ENCODE data around the gene ATP10A. TPM values are rescaled to one million over a fixed set of nuclear protein-coding genes. Genes with fewer than 3 reads are reported as not detected.

ATP10A gene
- total RNA-seq, 4 donors from 2014 or later = 1.6 to 8.2 (median 3.7) TPM

DNA sequence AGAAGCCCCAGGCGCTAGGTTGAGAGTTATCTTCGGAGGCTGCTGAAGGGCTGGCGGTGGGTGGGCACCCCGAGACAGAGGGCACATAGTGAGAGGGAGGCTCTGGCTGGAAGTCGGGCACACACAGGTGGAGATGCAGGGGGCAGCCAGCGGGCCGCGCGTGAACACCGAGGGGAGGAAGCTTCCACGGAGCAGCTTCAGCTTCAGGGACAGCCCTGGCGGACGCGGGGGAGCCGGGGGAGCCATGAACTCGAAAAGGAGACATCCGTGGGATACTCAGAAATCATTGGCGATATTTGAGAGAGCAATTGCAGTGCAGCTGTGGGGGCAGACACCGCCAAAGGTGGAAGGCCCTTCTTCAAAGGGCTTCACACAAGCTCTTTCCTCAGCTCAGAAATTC lies 204.6 kb downstream of the ATP10A start:
- no peak for DNase-seq (ENCODE audit: low spot score in 2 of 2)
- no peak overlapping the region for H3K4me3 ChIP-seq (ENCODE audit: low read depth, poor library complexity, severe bottlenecking)
- TF ChIP-seq, protein P1, sequence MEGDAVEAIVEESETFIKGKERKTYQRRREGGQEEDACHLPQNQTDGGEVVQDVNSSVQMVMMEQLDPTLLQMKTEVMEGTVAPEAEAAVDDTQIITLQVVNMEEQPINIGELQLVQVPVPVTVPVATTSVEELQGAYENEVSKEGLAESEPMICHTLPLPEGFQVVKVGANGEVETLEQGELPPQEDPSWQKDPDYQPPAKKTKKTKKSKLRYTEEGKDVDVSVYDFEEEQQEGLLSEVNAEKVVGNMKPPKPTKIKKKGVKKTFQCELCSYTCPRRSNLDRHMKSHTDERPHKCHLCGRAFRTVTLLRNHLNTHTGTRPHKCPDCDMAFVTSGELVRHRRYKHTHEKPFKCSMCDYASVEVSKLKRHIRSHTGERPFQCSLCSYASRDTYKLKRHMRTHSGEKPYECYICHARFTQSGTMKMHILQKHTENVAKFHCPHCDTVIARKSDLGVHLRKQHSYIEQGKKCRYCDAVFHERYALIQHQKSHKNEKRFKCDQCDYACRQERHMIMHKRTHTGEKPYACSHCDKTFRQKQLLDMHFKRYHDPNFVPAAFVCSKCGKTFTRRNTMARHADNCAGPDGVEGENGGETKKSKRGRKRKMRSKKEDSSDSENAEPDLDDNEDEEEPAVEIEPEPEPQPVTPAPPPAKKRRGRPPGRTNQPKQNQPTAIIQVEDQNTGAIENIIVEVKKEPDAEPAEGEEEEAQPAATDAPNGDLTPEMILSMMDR (IDR thresholded peaks at IDR 0.05) = no peak
- no peak for TF ChIP-seq POLR2A (IDR thresholded peaks at IDR 0.05)
- intact Hi-C loops (cut with DNase I; ENCODE audit: low total_unique reads) = no loop called here
- WGBS, 2 donors = 91% methylated on average over 19 of the region's 19 CpGs

DNA sequence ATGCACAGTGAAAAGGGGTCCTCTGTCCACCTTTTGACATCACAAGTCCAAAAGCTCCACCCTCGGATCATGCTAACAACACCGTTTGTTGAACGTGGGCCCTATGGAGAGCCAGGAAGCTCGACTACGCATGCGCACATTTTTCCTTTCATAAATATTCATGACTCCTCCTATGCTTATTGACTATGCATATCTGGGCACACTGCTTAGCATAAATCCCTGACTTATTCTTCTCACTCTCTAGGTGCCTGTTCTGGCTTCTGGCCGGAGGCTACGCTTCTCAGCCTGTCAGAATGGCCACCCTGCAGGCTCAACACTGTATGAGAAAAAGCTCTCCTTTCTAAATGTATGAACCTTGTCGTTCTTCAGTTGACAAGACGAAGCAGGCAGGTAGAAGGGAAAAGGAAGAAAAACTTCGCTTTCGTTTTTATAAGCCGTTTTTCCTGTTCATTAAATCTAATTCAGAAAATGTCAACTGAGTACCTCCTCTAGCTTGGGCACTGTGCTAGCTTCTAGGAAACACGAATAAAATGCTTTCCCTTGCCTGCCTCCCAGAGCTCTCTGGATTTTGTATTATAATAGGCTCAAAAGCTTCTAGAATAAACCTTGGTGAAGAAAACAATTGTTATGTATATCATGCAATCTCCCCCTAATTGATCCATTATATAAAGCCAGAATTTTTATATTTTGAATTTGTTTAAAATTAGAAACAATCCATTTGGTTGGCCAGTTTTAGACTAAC lies 207.7 kb downstream of the ATP10A start:
- DNase-seq (ENCODE audit: low spot score in 2 of 2) = no peak
- H3K4me3 ChIP-seq (ENCODE audit: low read depth, poor library complexity, severe bottlenecking) = no peak overlapping the region
- no peak for TF ChIP-seq POLR2A (IDR thresholded peaks at IDR 0.05)
- TF ChIP-seq, protein P1 (IDR thresholded peaks at IDR 0.05) = no peak
- intact Hi-C loops (cut with DNase I; ENCODE audit: low total_unique reads) = no loop called here
- 66 to 74% methylated on average over 14 of the region's 14 CpGs for WGBS, 2 donors

DNA sequence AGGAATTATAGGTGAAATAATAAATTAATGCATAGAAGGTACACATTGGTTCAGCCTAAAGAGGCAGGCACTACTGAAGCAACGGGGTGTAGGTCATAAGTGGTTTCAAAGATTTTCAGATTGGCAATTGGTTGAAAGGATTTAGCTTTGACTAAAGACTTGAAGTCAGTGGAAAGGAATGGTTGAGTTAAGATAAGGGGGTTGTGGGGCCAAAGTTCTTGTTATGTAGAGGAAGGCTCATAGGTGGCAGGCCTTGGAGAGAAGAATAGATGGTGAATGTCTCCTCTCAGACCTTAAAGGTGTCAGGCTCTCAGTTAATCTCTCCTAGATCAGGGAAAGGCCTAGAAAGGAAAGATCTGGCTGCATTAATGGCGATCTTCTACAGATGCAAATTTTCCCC lies 209.8 kb downstream of the ATP10A start:
- no peak for TF ChIP-seq POLR2A (IDR thresholded peaks at IDR 0.05)
- TF ChIP-seq, protein P1 (IDR thresholded peaks at IDR 0.05) = no peak
- H3K4me3 ChIP-seq (ENCODE audit: low read depth, poor library complexity, severe bottlenecking) = no peak overlapping the region
- DNase-seq (ENCODE audit: low spot score in 2 of 2) = no peak
- WGBS, 2 donors = 84 to 93% methylated on average over 2 of the region's 2 CpGs
- intact Hi-C loops (cut with DNase I; ENCODE audit: low total_unique reads) = no loop called here

DNA sequence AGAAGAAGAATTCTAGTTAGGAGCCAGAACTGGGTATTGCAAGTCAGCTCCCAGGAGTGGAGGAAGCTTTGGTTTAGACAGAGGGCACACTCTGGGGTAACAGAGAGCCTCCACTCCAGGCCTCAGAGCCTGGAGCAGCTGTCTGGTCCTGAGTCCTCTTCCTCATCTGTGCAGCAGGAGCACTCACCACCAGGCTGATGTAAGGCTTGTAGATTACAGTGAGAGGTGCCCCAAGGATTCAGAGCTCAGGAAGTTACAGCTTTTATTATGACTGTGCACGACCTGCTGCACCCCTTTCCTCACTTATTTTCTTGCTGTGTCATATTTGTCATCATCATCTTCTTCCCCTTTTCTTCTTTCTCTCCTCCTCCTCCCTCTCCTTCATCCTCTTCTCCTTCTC lies 210.4 kb downstream of the ATP10A start:
- no peak for DNase-seq (ENCODE audit: low spot score in 2 of 2)
- WGBS, 2 donors = 55 to 56% methylated on average over 1 of the region's 1 CpG

DNA sequence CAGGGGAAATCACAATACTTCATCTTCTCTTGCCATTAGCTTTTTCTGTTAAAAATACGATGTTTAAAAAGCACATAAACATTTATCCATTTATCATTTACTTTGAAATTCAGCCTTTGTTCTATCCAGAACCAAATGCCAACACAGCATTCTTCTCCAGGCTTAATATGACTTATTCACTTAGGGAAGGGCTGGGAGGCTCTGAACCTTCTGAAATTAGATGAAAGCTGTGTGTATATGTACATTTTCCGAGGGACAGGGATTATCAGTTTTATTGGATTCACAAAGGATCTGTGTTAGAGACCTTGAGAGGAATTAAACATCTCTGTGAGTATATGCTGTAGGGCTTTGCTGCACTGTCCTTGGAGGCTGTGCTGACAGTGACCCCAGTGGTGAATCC lies 213.7 kb downstream of the ATP10A start:
- intact Hi-C loops (cut with DNase I; ENCODE audit: low total_unique reads) = no loop called here
- 32 to 56% methylated on average over 2 of the region's 2 CpGs for WGBS, 2 donors
- H3K4me3 ChIP-seq (ENCODE audit: low read depth, poor library complexity, severe bottlenecking) = no peak overlapping the region
- DNase-seq (ENCODE audit: low spot score in 2 of 2) = no peak
- TF ChIP-seq, protein P1 (IDR thresholded peaks at IDR 0.05) = no peak
- TF ChIP-seq POLR2A (IDR thresholded peaks at IDR 0.05) = no peak

More for the DNA sequence above, 210.4 kb downstream of the ATP10A start:
- intact Hi-C loops (cut with DNase I; ENCODE audit: low total_unique reads) = no loop called here
- TF ChIP-seq POLR2A (IDR thresholded peaks at IDR 0.05) = no peak
- TF ChIP-seq, protein P1 (IDR thresholded peaks at IDR 0.05) = no peak
- no peak overlapping the region for H3K4me3 ChIP-seq (ENCODE audit: low read depth, poor library complexity, severe bottlenecking)

DNA sequence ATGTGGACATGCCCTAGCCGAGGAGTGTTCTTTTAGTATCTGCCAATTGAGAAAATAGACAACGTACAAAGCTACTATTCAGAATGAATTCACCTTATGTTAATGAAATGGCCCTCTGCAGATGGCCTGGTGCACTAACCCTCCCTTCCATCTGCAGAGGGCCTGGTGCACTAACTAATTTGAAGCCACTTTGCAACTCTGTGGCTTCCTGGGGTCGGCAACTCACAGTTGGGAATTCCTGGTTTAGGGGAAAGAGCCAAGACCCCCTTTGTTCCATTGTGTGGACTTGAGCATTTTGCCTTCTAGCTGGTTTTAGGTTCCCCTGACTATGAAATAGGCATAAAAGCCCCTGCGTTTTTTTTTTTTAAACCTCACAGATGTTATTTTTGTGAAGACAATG lies 220.0 kb downstream of the ATP10A start:
- no peak for TF ChIP-seq POLR2A (IDR thresholded peaks at IDR 0.05)
- TF ChIP-seq, protein P1 (IDR thresholded peaks at IDR 0.05) = no peak
- DNase-seq (ENCODE audit: low spot score in 2 of 2) = no peak
- no peak overlapping the region for H3K4me3 ChIP-seq (ENCODE audit: low read depth, poor library complexity, severe bottlenecking)
- intact Hi-C loops (cut with DNase I; ENCODE audit: low total_unique reads) = no loop called here
- 62 to 66% methylated on average over 4 of the region's 4 CpGs for WGBS, 2 donors
